HepG2 (cell line): ENCODE data around the gene SEMA4A. TPM values are rescaled to one million over a fixed set of nuclear protein-coding genes. Genes with fewer than 3 reads are reported as not detected.
A peak's percentile ranks its signal among the peaks of the same experiment; 100 is the strongest.

Source experiments
- HMG20B ChIP-seq: conservative IDR thresholded peaks from 2 replicates; pipeline ENCODE4 v1.6.1; 2016; ENCODE audit warnings: missing genetic modification reagents, missing compliant biosample characterization
- MYNN ChIP-seq: sonication (generic); formaldehyde crosslinking; IDR thresholded peaks from 2 replicates; pipeline ENCODE4 v1.4.0; 2020; ENCODE audit warnings: mild to moderate bottlenecking, low read depth, missing genetic modification reagents
- PLRG1 ChIP-seq: fragments of 450-650 bp; conservative IDR thresholded peaks from 2 replicates; pipeline ENCODE4 v1.6.1; 2016
- POLR2A ChIP-seq, 2 experiments: IDR thresholded peaks; 2 replicates each; pipeline ENCODE4 v1.6.1; 2011; ENCODE audit warnings: low read depth in 2 of 2, low read length in 2 of 2, mild to moderate bottlenecking in 1 of 2, moderate library complexity in 1 of 2; ENCODE audit not compliant: insufficient read depth in 1 of 2
- TGIF2 ChIP-seq: IDR thresholded peaks from 2 replicates; pipeline ENCODE4 v1.6.1; 2016; ENCODE audit warnings: control low read depth, missing compliant biosample characterization
- U2AF1 ChIP-seq: fragments of 200-400 bp; formaldehyde crosslinking; optimal IDR thresholded peaks from 2 replicates; pipeline ENCODE3; 2017; ENCODE audit warnings: mild to moderate bottlenecking, low read depth, low read length
- ZNF124 ChIP-seq: sonication (generic); formaldehyde crosslinking; IDR thresholded peaks from 2 replicates; pipeline ENCODE4 v1.4.0; 2020; ENCODE audit warnings: missing genetic modification reagents
- ZNF605 ChIP-seq: sonication (generic); formaldehyde crosslinking; IDR thresholded peaks from 2 replicates; pipeline ENCODE4 v1.8.0; 2022; ENCODE audit warnings: mild to moderate bottlenecking, missing genetic modification reagents
- ZSCAN21 ChIP-seq: sonication (generic); formaldehyde crosslinking; IDR thresholded peaks from 2 replicates; pipeline ENCODE4 v1.8.0; 2022; ENCODE audit warnings: mild to moderate bottlenecking, missing genetic modification reagents, moderate library complexity, borderline replicate concordance
- ZSCAN22 ChIP-seq: sonication (generic); formaldehyde crosslinking; IDR thresholded peaks from 2 replicates; pipeline ENCODE4 v1.4.0; 2020; ENCODE audit warnings: mild to moderate bottlenecking, missing genetic modification reagents
- polyA plus RNA-seq, 8 experiments: library from polyadenylated mRNA; depleted of rRNA in 3 of 8; stranded (reverse) in 7 of 8; unstranded in 1 of 8; fragments of >200 nt; fragmentation: Illumina TruSeq in 4 of 8; extraction: Trizol in 4 of 8; gene quantifications; 2 replicates each; pipeline versions ENCODE4 v1.2.1 to v1.2.3, GENCODE V29; 2011 to 2016; ENCODE audit warnings: low read depth in 4 of 8, missing spikeins in 1 of 8, mixed read lengths in 1 of 8; ENCODE audit not compliant: insufficient read depth in 1 of 8
- total RNA-seq, 5 experiments: library from RNA; depleted of rRNA; stranded (reverse); fragments of >200 nt; fragmentation: Illumina TruSeq; extraction: Trizol; gene quantifications; 2 replicates each; pipeline ENCODE4 v1.2.3, GENCODE V29; 2016; ENCODE audit warnings: low read depth in 1 of 5
- TF ChIP-seq, protein P1 (sequence below): sonication (generic); formaldehyde crosslinking; IDR thresholded peaks from 2 replicates; pipeline ENCODE4 v1.5.0; 2020; ENCODE audit warnings: mild to moderate bottlenecking, missing genetic modification reagents
- TF ChIP-seq, protein P2 (sequence below): IDR thresholded peaks from 2 replicates; pipeline ENCODE4 v1.6.1; 2016
- TF ChIP-seq, protein P3 (sequence below): IDR thresholded peaks from 2 replicates; pipeline ENCODE4 v1.6.1; 2012; ENCODE audit warnings: inconsistent platforms
- TF ChIP-seq, protein P4 (sequence below): sonication (generic); formaldehyde crosslinking; IDR thresholded peaks from 2 replicates; pipeline ENCODE4 v1.8.1; 2023; ENCODE audit warnings: mild to moderate bottlenecking, moderate library complexity, missing genetic modification reagents
- TF ChIP-seq, protein P5 (sequence below): sonication (generic); formaldehyde crosslinking; IDR thresholded peaks from 2 replicates; pipeline ENCODE4 v1.4.0; 2020; ENCODE audit warnings: mild to moderate bottlenecking, missing genetic modification reagents, borderline replicate concordance
- TF ChIP-seq, protein P6 (sequence below): sonication (generic); formaldehyde crosslinking; IDR thresholded peaks from 2 replicates; pipeline ENCODE4 v1.5.1; 2020; ENCODE audit warnings: mild to moderate bottlenecking, moderate library complexity, missing genetic modification reagents

Gene SEMA4A
- total and polyA plus RNA-seq, 2 of the 13 experiments (the other 11 are each of a cell fraction or from before 2014, with no cell fraction given) = 0.09 to 0.20 TPM

DNA sequence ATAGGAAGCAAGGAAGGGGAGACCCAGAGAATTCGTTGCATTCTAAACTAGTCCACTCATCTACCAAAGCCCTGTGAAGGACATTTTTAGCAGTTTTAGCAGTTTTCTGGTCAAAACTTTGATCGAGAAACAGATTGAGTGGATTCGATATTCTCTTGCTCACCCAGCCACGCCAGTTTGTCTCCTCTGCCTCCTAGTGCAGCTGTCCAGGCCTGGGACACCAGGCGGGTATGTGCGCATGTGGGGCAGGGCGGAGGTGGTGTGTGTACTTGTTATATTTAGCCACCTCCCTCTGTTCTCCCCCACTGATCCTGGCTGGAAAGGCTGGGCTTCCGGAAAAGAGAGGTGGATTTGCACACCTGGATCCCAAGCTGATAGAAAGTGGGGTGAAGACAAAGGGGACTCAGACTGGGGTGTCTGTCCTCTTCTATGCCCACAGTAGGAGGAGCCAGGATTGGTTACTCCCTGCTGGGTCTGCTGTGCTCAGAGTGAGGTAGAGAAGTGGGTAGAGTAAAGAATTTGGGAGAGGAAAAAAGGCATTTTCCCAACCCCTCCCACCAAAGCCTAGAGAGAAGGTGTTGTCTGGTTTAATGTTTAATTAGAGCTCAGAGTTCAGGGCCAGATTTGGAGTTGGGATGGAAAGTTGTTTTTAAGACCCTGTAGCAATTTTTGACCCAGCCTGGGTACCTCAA, 35.1 kb upstream of the SEMA4A start (continued):
- TF ChIP-seq, protein P1, sequence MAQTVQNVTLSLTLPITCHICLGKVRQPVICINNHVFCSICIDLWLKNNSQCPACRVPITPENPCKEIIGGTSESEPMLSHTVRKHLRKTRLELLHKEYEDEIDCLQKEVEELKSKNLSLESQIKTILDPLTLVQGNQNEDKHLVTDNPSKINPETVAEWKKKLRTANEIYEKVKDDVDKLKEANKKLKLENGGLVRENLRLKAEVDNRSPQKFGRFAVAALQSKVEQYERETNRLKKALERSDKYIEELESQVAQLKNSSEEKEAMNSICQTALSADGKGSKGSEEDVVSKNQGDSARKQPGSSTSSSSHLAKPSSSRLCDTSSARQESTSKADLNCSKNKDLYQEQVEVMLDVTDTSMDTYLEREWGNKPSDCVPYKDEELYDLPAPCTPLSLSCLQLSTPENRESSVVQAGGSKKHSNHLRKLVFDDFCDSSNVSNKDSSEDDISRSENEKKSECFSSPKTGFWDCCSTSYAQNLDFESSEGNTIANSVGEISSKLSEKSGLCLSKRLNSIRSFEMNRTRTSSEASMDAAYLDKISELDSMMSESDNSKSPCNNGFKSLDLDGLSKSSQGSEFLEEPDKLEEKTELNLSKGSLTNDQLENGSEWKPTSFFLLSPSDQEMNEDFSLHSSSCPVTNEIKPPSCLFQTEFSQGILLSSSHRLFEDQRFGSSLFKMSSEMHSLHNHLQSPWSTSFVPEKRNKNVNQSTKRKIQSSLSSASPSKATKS = no peak
- TF ChIP-seq ZSCAN22 (no peak), U2AF1 (peak; percentile 64), ZNF605 (peak; percentile 40; the same call in 1 of the 2 replicates), TGIF2 (CRISPR knock-in tag) (no peak), MYNN (CRISPR knock-in tag) (no peak), PLRG1 (no peak), ZSCAN21 (CRISPR knock-in tag) (no peak), ZNF124 (no peak), HMG20B (no peak), POLR2A (IDR thresholded peaks at IDR 0.05; ENCODE audit: insufficient read depth in 1 of 2, low read depth in 2 of 2, low read length in 2 of 2) (peak in 1 of 2 experiments; percentile 71; a peak in 2 of 4 replicates)
- TF ChIP-seq, protein P2, sequence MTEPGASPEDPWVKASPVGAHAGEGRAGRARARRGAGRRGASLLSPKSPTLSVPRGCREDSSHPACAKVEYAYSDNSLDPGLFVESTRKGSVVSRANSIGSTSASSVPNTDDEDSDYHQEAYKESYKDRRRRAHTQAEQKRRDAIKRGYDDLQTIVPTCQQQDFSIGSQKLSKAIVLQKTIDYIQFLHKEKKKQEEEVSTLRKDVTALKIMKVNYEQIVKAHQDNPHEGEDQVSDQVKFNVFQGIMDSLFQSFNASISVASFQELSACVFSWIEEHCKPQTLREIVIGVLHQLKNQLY (CRISPR knock-in tag) = 0 out of 2 replicates have a peak, but pooled peaks have one; percentile 25
- TF ChIP-seq, protein P3, sequence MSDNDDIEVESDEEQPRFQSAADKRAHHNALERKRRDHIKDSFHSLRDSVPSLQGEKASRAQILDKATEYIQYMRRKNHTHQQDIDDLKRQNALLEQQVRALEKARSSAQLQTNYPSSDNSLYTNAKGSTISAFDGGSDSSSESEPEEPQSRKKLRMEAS = peak; percentile 84
- TF ChIP-seq, protein P4, sequence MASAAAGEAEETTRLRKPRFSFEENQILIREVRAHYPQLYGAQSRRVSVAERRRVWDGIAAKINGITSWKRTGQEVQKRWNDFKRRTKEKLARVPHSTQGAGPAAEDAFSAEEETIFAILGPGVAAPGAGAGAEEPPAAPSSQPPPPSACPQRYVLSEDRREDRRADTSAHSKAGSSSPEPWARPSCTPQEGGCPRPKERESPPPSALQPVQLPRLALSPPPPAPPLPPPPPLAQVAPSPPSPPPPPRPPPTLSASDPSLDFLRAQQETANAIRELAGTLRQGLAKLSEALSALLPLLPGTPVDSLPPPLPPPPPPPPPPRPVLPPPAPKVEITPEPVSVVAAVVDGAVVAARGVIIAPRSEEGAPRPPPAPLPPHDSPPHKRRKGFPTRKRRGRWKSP = no peak
- TF ChIP-seq, protein P5, sequence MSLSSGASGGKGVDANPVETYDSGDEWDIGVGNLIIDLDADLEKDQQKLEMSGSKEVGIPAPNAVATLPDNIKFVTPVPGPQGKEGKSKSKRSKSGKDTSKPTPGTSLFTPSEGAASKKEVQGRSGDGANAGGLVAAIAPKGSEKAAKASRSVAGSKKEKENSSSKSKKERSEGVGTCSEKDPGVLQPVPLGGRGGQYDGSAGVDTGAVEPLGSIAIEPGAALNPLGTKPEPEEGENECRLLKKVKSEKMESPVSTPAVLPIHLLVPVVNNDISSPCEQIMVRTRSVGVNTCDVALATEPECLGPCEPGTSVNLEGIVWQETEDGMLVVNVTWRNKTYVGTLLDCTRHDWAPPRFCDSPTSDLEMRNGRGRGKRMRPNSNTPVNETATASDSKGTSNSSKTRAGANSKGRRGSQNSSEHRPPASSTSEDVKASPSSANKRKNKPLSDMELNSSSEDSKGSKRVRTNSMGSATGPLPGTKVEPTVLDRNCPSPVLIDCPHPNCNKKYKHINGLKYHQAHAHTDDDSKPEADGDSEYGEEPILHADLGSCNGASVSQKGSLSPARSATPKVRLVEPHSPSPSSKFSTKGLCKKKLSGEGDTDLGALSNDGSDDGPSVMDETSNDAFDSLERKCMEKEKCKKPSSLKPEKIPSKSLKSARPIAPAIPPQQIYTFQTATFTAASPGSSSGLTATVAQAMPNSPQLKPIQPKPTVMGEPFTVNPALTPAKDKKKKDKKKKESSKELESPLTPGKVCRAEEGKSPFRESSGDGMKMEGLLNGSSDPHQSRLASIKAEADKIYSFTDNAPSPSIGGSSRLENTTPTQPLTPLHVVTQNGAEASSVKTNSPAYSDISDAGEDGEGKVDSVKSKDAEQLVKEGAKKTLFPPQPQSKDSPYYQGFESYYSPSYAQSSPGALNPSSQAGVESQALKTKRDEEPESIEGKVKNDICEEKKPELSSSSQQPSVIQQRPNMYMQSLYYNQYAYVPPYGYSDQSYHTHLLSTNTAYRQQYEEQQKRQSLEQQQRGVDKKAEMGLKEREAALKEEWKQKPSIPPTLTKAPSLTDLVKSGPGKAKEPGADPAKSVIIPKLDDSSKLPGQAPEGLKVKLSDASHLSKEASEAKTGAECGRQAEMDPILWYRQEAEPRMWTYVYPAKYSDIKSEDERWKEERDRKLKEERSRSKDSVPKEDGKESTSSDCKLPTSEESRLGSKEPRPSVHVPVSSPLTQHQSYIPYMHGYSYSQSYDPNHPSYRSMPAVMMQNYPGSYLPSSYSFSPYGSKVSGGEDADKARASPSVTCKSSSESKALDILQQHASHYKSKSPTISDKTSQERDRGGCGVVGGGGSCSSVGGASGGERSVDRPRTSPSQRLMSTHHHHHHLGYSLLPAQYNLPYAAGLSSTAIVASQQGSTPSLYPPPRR (CRISPR knock-in tag) = peak; percentile 41; the same call in 1 of the 2 replicates
- TF ChIP-seq, protein P6, sequence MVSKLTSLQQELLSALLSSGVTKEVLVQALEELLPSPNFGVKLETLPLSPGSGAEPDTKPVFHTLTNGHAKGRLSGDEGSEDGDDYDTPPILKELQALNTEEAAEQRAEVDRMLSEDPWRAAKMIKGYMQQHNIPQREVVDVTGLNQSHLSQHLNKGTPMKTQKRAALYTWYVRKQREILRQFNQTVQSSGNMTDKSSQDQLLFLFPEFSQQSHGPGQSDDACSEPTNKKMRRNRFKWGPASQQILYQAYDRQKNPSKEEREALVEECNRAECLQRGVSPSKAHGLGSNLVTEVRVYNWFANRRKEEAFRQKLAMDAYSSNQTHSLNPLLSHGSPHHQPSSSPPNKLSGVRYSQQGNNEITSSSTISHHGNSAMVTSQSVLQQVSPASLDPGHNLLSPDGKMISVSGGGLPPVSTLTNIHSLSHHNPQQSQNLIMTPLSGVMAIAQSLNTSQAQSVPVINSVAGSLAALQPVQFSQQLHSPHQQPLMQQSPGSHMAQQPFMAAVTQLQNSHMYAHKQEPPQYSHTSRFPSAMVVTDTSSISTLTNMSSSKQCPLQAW (CRISPR knock-in tag) = peak; percentile 90
